EH (cell line): Measurements from ENCODE around the gene MYL3.
"Not testable (repeated sequence)": the region's sequence is repeated elsewhere in the genome, so short reads cannot be mapped to it uniquely, and the experiment has no call there.

Experiments
- DNase-seq: peaks from one replicate; pipeline ENCODE4 v3.0.0-alpha.2; 2015; ENCODE audit warnings: low read depth

MYL3 gene

DNA sequence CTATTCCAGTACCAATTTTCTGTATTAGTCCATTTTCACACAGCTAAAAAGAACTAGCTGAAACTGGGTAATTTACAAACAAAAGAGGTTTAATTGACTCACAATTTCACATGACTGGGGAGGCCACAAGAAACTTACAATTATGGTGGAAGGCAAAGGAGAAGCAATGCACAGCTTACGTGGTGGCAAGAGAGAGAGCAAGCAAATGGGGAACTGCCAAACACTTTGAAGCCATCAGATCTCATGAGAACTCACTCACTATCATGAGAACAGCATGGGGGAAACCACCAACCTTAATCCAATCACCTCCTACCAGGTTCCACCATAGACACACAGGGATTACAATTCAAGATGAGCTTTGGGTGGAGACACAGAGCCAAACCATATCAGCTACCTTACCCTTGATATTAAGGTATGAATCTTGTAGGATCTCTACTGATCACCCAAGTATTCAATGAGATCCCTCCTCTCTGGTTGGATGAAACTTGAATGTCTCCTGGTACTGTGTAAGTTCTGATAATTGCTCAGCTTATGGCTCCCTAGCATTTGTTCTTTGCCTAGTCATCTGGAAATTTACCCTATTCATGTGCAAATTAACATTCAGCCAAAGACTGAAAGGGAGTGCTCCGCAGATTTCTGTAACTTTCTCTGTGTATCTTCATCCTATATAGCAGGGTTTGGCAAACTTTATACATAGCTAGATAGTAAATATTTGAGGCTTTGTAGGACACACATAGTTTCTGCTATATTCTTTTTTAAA lies 38.9 kb downstream of the MYL3 start:
- no peak for DNase-seq

DNA sequence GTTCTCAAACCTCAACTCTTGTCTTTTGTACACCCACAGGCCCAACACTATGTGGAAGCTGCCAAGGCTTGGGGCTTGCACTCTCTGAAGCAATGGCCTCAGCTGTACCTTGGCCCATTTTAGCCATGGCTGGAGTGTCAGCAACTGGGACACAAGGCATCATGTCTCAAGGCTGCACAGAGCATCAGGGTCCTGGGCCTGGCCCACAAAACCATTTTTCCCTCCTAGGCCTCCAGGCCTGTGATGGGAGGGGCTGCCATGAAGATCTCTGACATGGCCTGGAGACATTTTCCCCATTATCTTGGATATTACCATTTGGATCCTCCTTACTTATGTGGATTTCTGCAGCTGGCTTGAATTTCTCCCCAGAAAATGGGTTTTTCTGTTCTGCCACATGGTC lies 39.9 kb downstream of the MYL3 start:
- not testable (repeated sequence) for DNase-seq

DNA sequence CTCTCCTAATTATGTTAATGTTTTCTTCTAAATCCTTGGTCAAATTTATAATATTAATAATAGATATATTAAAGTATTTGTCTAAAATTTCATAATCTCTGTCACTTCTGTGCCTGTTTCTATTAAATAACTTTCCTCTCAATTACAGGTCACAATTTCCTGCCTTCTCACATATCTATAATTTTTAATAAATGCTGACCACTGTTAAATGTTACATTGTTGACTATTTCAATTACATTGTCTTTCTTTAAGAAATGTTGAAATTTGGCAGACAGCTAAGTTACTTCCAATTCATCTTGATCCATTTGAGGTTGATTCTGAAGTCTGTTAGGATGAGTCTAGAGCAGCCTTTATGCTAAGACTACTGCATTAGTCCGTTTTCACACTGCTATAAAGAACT lies 41.7 kb downstream of the MYL3 start:
- DNase-seq, result no peak

DNA sequence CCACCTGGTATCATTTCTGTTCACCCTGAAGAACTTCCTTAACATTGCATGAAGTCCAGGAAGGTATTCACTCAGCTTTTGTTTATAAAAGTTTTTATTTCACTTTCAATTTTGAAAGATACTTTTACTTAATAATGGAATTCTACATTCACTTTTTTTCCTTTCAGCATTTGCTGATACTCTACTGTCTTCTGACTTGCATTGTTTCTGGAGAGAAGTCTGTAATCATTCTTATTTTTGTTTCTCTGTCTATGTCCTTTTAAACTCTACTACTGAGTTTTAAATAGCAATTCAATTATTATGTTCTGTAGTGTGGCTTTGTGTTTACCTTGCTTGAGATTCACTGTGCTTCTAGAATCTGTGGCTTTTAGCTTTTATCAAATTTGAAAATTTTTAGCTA lies 42.4 kb downstream of the MYL3 start:
- DNase-seq, result no peak

DNA sequence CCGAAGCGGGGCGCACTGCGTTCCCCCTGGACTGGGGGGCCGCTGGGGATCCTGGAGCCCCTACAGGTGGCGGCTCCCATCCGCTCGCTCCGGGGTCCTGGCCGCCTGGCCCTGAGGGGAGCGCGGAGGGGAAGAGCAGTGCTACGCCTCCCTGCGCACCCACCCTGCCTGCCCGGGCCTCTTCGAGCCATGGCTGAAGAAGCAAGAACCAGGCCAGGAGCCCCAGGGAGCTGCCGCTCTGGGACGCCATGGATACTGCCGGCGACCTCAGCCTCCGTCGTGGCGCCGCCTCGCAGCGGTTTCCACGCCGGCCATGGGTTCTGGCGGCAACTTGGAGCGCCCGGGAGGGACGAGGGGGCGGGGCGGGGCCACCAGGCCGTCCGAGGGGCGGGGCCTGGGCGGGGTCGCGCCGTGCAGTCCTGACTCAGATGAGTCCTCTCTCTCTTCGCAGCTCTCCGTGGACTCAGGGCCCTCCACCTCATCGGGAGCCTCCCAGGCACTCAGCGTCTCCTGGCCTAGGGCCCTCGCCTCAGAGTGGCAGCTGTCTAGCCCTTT lies 50.9 kb downstream of the MYL3 start:
- peak; percentile 74 for DNase-seq

DNA sequence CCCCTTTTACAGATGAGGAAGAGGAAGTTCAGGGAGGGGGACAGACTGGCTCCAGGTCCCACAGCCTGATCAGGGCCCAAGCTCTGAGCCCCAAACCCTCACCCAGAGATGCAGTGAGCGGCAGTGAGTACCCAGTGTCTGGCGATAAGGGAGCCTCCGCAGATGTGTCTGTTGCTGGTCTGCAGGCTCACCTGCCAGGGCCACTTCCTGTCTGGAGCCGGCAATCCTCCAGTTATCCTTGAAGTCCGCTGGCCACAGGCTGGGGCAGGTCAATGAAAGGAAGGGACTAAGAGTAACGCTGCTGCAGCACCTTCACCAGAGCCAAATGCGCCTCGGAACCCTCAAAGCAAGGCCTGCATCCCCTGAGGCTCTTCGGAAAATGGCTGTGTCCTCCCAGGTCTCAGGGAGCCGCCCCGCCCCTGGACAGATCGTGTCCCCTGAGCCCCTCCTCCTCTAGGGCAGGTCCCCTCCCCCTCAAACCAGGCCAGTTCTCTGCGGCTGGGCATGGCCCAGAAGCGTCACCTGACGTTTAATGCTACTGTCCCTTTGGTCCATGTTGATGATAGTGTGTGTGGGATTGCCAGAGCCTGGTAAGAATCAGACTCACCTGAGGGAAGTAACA lies 51.5 kb downstream of the MYL3 start:
- DNase-seq, result no peak

DNA sequence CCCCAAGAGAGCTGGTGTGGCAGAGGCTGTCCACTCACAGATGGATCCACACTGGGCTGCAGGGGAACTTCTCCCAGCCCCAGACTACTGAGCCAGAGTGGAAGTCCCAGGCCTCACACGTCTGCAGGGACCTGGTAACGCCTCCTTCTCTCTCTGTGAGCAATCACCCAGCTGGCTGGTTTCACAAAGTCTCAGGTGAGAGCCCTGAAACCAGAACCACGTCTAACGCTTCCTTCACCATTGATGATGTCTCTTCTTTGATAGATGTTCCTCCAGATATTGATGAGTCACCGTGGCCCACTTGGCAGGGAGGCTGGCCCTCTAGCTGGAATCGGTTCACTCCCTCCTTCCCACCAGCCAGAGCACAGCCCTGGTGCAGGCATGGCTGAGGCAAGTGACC lies 54.5 kb downstream of the MYL3 start:
- DNase-seq, result not testable (repeated sequence)
